ENCODE results near the gene TMED5. TPM values are rescaled to one million over a fixed set of nuclear protein-coding genes. Genes with fewer than 3 reads are reported as not detected.

TMED5 gene
- total RNA-seq, 1 donor from 2014 or later, result 34.3 TPM

DNA sequence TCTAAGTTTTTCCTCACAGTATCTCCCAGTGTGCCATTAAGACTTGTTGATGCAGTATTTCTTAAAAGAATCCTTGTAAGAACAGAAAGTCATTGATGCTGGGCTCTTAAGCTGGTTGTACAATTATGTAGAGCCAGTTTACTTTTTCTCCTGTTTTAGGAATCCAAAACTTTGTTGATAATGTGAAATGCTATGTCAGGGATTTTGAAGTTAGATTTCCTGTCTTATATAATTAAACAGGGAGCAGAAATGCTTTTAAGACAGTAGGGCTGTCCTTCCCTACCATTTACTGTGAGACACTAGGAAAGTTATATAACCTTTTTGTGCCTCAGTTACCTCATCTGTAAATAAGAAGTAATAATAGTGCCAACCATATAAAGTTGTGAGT is 26.3 kb upstream of the TMED5 start:
- H3K27me3 Mint-ChIP-seq (ENCODE audit: insufficient read depth, low read depth), result no peaks in the 10 kb centered on the region
- Histone ChIP-seq H3K9me3 (ENCODE audit: low read depth) (no peaks in the 10 kb centered on the region), H3F3A (ENCODE audit: low read depth) (no peaks in the 10 kb centered on the region), H3K4me3 (no peak overlapping the region), H4K20me1 (ENCODE audit: low read depth) (no peaks in the 10 kb centered on the region), H3K4me1 (no peaks in the 10 kb centered on the region), H3K9ac (no peak overlapping the region), H3K79me2 (ENCODE audit: low read depth) (no peaks in the 10 kb centered on the region), H3K4me2 (no peak overlapping the region), H2AFZ (replicated peaks) (no peak overlapping the region), H3K27ac (no peak overlapping the region), H3K27me3 (no peaks in the 10 kb centered on the region), H3K36me3 (peaks cover 21% of the 10 kb centered on the region)
- DNase-seq (ENCODE audit: low spot score), result no peak
- H3K9me3 Mint-ChIP-seq, result no peaks in the 10 kb centered on the region
- TF ChIP-seq, protein P1, sequence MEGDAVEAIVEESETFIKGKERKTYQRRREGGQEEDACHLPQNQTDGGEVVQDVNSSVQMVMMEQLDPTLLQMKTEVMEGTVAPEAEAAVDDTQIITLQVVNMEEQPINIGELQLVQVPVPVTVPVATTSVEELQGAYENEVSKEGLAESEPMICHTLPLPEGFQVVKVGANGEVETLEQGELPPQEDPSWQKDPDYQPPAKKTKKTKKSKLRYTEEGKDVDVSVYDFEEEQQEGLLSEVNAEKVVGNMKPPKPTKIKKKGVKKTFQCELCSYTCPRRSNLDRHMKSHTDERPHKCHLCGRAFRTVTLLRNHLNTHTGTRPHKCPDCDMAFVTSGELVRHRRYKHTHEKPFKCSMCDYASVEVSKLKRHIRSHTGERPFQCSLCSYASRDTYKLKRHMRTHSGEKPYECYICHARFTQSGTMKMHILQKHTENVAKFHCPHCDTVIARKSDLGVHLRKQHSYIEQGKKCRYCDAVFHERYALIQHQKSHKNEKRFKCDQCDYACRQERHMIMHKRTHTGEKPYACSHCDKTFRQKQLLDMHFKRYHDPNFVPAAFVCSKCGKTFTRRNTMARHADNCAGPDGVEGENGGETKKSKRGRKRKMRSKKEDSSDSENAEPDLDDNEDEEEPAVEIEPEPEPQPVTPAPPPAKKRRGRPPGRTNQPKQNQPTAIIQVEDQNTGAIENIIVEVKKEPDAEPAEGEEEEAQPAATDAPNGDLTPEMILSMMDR (IDR thresholded peaks at IDR 0.05), result no peak
- TF ChIP-seq EZH2phosphoT487 (IDR thresholded peaks at IDR 0.05), result no peak
- no peak for TF ChIP-seq EZH2 (IDR thresholded peaks at IDR 0.05)
- H3K36me3 Mint-ChIP-seq, result peaks cover 15% of the 10 kb centered on the region
- no peak overlapping the region for H3K27ac Mint-ChIP-seq
- no peak overlapping the region for H3K4me3 Mint-ChIP-seq
- no peaks in the 10 kb centered on the region for H3K4me1 Mint-ChIP-seq

- no peak overlapping the region for H3K27ac ChIP-seq
These were observed 25.8 kb upstream of the TMED5 start for GRCh38 chr1:93205892-93206566.

GRCh38 chr1:93200714-93201113 is 20.5 kb upstream of the TMED5 start:
- Histone ChIP-seq H3K9ac (no peak overlapping the region), H2AFZ (replicated peaks) (no peak overlapping the region), H3K79me2 (ENCODE audit: low read depth) (no peaks in the 10 kb centered on the region), H3K27ac (no peak overlapping the region), H3K9me3 (ENCODE audit: low read depth) (no peaks in the 10 kb centered on the region), H4K20me1 (ENCODE audit: low read depth) (no peaks in the 10 kb centered on the region), H3K4me3 (no peak overlapping the region), H3F3A (ENCODE audit: low read depth) (no peaks in the 10 kb centered on the region), H3K27me3 (no peaks in the 10 kb centered on the region), H3K36me3 (peaks cover 17% of the 10 kb centered on the region), H3K4me1 (no peaks in the 10 kb centered on the region), H3K4me2 (no peak overlapping the region)
- H3K27ac Mint-ChIP-seq, result no peak overlapping the region
- no peak for DNase-seq (ENCODE audit: low spot score)
- no peaks in the 10 kb centered on the region for H3K27me3 Mint-ChIP-seq (ENCODE audit: insufficient read depth, low read depth)
- H3K4me3 Mint-ChIP-seq, result no peak overlapping the region
- H3K4me1 Mint-ChIP-seq, result no peaks in the 10 kb centered on the region
- peaks cover 10% of the 10 kb centered on the region for H3K36me3 Mint-ChIP-seq
- no peaks in the 10 kb centered on the region for H3K9me3 Mint-ChIP-seq
- TF ChIP-seq EZH2 (IDR thresholded peaks at IDR 0.05) (no peak), EZH2phosphoT487 (IDR thresholded peaks at IDR 0.05) (no peak)
- TF ChIP-seq, protein P1 (IDR thresholded peaks at IDR 0.05), result no peak

More at GRCh38 chr1:93205892-93206566, 25.8 kb upstream of the TMED5 start:
- Mint-ChIP-seq H3K27me3 (ENCODE audit: insufficient read depth, low read depth) (no peaks in the 10 kb centered on the region), H3K36me3 (peaks cover 12% of the 10 kb centered on the region), H3K27ac (no peak overlapping the region), H3K9me3 (no peaks in the 10 kb centered on the region), H3K4me3 (no peak overlapping the region), H3K4me1 (no peaks in the 10 kb centered on the region)
- Histone ChIP-seq H3K4me1 (no peaks in the 10 kb centered on the region), H3K36me3 (peaks cover 17% of the 10 kb centered on the region), H3K79me2 (ENCODE audit: low read depth) (no peaks in the 10 kb centered on the region), H4K20me1 (ENCODE audit: low read depth) (no peaks in the 10 kb centered on the region), H3K4me2 (no peak overlapping the region), H3K4me3 (no peak overlapping the region), H3F3A (ENCODE audit: low read depth) (no peaks in the 10 kb centered on the region), H3K9ac (no peak overlapping the region), H3K27me3 (no peaks in the 10 kb centered on the region), H2AFZ (replicated peaks) (no peak overlapping the region), H3K9me3 (ENCODE audit: low read depth) (no peaks in the 10 kb centered on the region)
- no peak for TF ChIP-seq EZH2phosphoT487 (IDR thresholded peaks at IDR 0.05)
- TF ChIP-seq, protein P1 (IDR thresholded peaks at IDR 0.05), result no peak
- TF ChIP-seq EZH2 (IDR thresholded peaks at IDR 0.05), result no peak
- no peak for DNase-seq (ENCODE audit: low spot score)

Data from neural progenitor cell (in vitro differentiated cells).